ENCODE measurements around the gene LBHD2. TPM values are rescaled to one million over a fixed set of nuclear protein-coding genes. Genes with fewer than 3 reads are reported as not detected.

The LBHD2 gene
- total RNA-seq, 1 donor from 2014 or later: not detected

DNA sequence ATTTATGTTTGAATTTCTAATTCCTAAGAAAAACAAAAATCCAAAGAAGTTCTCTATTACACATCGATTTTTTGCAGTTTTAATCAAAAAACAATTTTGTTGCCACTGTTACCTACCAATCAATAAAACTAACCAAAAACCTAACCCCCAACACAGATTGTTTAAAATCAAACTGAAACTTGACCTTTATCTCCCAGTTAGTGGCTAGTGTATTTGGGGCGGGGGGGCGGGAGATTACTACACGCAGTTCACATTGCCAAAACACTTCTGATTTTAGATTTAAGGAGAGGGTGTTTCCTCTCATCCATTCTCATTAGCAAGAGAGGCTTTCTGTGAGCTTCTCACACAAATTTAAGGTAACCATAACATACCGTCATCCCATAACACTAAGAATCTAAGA is 33.1 kb upstream of the LBHD2 start:
- no peak for DNase-seq (ENCODE audit: low spot score in 2 of 2)
- Histone ChIP-seq H3K9me3 (no peaks in the 10 kb centered on the region), H3K4me3 (no peak overlapping the region), H3K36me3 (no peaks in the 10 kb centered on the region), H3K4me1 (peaks cover 4 to 9% of the 10 kb centered on the region in 2 donors), H3K27me3 (no peaks in the 10 kb centered on the region), H3K27ac (no peak overlapping the region)
- no peak for TF ChIP-seq CTCF (IDR thresholded peaks at IDR 0.05)
- intact Hi-C loops (cut with DNase I): loop anchor here (1.0 kb wide), 1 partner anchor 21 kb away; no protein-coding TSS in a partner anchor

DNA sequence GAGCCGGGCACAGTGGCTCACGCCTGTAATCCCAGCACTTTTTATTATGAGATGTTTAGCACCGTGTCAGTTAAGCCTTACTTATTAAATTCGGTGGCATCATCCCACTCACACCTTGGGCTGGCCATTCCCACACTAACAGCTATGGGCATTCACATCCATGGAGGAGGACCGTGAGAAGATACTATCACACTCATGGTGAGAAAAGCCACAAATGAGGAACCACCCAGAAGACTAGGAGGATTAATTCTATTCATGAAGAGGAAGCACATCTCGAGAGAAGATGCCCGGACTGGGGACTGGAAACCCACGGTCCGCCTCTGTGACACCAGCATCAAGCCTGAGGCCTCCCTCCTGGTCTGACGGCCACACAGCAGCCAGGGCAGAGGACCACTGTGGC is 31.6 kb upstream of the LBHD2 start:
- H3K4me1 ChIP-seq: peaks cover 4 to 6% of the 10 kb centered on the region in 2 donors

GRCh38 chr14:103055695-103056094 is 28.3 kb upstream of the LBHD2 start:
- Histone ChIP-seq H3K36me3 (no peaks in the 10 kb centered on the region), H3K27me3 (no peaks in the 10 kb centered on the region), H3K9me3 (no peaks in the 10 kb centered on the region), H3K4me3 (peak overlapping the region; percentile 73 to 98), H3K4me1 (peaks cover 6 to 20% of the 10 kb centered on the region in 2 donors), H3K27ac (peak overlapping the region; percentile 92 to 93)
- no peak for TF ChIP-seq CTCF (IDR thresholded peaks at IDR 0.05)
- intact Hi-C loops (cut with DNase I): loop anchor here (5.0 kb wide), 2 partner anchors 277 to 463 kb away; partner anchors contain the start of genes EIF5 and RCOR1
- DNase-seq (ENCODE audit: low spot score in 2 of 2): peak in 1 of 2 donors; percentile 30

More for the DNA sequence above, 31.6 kb upstream of the LBHD2 start:
- Histone ChIP-seq H3K27me3 (no peaks in the 10 kb centered on the region), H3K4me3 (no peak overlapping the region), H3K36me3 (no peaks in the 10 kb centered on the region), H3K27ac (no peak overlapping the region), H3K9me3 (no peaks in the 10 kb centered on the region)
- no peak for TF ChIP-seq CTCF (IDR thresholded peaks at IDR 0.05)
- peak in 1 of 2 donors; percentile 58 for DNase-seq (ENCODE audit: low spot score in 2 of 2)
- intact Hi-C loops (cut with DNase I): no loop called here

DNA sequence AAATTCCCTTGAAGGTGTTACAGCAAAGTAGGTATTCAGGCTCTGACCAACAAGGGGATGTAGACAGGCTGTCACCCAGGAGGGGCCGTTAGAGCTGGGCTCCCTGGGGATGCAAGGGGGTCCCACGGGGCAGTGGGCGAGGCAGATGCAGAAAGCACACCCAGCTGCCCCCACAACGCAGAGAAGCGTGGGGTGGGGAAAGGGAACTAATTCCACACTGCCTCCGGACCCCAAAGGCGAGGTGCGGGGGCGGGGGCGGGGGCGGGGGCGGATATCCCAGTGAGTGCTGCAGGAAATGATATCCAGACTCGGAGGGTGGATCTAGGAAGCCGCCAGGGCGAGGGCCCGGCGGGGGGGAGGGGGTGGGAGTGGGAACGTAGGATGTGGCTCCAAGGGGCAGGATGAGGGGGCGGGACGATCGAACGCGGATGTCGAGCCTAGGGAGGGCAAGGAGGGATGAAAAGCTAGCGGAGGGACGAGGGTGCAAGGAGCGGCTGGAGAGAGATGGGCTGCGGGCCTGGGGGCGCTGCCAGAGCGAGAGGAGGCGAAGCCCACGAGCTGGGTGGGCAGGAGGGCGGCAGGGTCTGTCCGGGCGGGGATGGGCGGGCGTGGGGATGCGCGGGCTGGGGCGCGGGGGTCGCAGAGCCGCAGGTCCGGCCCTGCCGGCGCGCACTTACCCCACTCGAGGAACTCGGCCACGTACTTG is 27.5 kb upstream of the LBHD2 start:
- Histone ChIP-seq H3K27ac (peak overlapping the region; percentile 92 to 93), H3K4me3 (peak overlapping the region; percentile 73 to 98), H3K4me1 (peaks cover 6 to 20% of the 10 kb centered on the region in 2 donors), H3K36me3 (no peaks in the 10 kb centered on the region), H3K9me3 (no peaks in the 10 kb centered on the region), H3K27me3 (no peaks in the 10 kb centered on the region)
- DNase-seq (ENCODE audit: low spot score in 2 of 2): peak in 1 of 2 donors; percentile 75
- no peak for TF ChIP-seq CTCF (IDR thresholded peaks at IDR 0.05)
- intact Hi-C loops (cut with DNase I): loop anchor here (1.0 to 5.0 kb wide), 3 partner anchors 19 to 464 kb away; partner anchors contain the start of genes EIF5 and RCOR1

GRCh38 chr14:103057028-103057371 is 27.0 kb upstream of the LBHD2 start:
- intact Hi-C loops (cut with DNase I): loop anchor here (1.0 to 5.0 kb wide), 3 partner anchors 18 to 465 kb away; partner anchors contain the start of genes EIF5 and RCOR1
- peak overlapping the region; percentile 92 to 93 for H3K27ac ChIP-seq
- peaks cover 6 to 20% of the 10 kb centered on the region in 2 donors for H3K4me1 ChIP-seq
- H3K9me3 ChIP-seq: no peaks in the 10 kb centered on the region
- peak overlapping the region; percentile 73 to 98 for H3K4me3 ChIP-seq
- no peaks in the 10 kb centered on the region for H3K27me3 ChIP-seq
- H3K36me3 ChIP-seq: no peaks in the 10 kb centered on the region
- TF ChIP-seq CTCF (IDR thresholded peaks at IDR 0.05): no peak
- DNase-seq (ENCODE audit: low spot score in 2 of 2): peak in 1 of 2 donors; percentile 70
